AG04450 (cell line): Measurements from ENCODE around the gene TMEM150C. TPM values are rescaled to one million over a fixed set of nuclear protein-coding genes. Genes with fewer than 3 reads are reported as not detected.

Experiments used
- CTCF ChIA-PET: fragments of 300-600, 350-600 bp; formaldehyde crosslinking; extraction: SDS; loops from one replicate; lab custom pipeline; 2022; ENCODE audit warnings: antibody characterized with exemption, inconsistent platforms; lab: Charles Lee
- POLR2A ChIA-PET: fragments of 350-600 bp; formaldehyde crosslinking; extraction: SDS; loops from one replicate; lab custom pipeline; 2021; ENCODE audit warnings: antibody characterized with exemption, inconsistent platforms; lab: Yijun Ruan, JAX
- DNase-seq: peaks from one replicate; pipeline ENCODE4 v3.0.0-alpha.2; 2011; ENCODE audit warnings: low read depth, low spot score
- H3K27ac ChIP-seq: one replicate; pipeline ENCODE4 v1.5.1; 2012; ENCODE audit warnings: low read depth, low read length, control low read depth
- H3K27me3 ChIP-seq: one replicate; pipeline ENCODE4 v1.6.0; 2012; ENCODE audit warnings: low read length; ENCODE audit not compliant: control insufficient read depth, insufficient read depth
- H3K4me3 ChIP-seq: 2 replicates; pipeline ENCODE4 v1.5.1; 2011; ENCODE audit warnings: mild to moderate bottlenecking, low read depth, low read length, control low read depth
- H3K9me3 ChIP-seq: 2 replicates; pipeline ENCODE4 v1.5.1; 2012; ENCODE audit warnings: low read length; ENCODE audit not compliant: control insufficient read depth, insufficient read depth
- polyA plus RNA-seq: library from polyadenylated mRNA; depleted of rRNA; stranded (reverse); fragments of >200 nt; gene quantifications from 2 replicates; pipeline ENCODE4 v1.2.3, GENCODE V29; 2011
- TF ChIP-seq, protein P1 (sequence below): IDR thresholded peaks from 2 replicates; pipeline ENCODE4 v1.5.1; 2011; ENCODE audit warnings: low read depth, low read length, control low read depth, inconsistent platforms

Gene TMEM150C
- polyA plus RNA-seq, 1 experiment, result 0.06 TPM

DNA sequence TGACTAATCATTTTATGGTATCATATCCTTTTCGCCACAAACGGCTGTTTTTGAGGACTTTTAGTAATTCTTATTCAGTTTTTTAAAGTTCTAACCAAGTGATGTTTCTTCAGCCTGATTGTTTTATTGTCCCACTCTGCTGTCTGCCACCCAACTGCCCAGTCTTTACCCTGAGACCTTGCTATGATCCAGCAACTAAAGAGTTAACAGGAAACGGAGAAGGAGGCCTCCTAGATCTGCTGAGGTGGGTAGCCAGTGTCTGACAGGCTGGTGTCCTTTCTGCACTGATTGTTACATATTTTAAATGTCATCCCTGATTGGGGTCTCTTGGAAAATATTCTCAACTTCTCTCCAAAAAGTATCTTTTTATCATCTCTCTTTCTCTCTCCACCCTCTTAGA is 7.9 kb upstream of the TMEM150C start:
- Histone ChIP-seq H3K4me3 (no peak overlapping the region), H3K9me3 (no peaks in the 10 kb centered on the region), H3K27me3 (peaks cover 4% of the 10 kb centered on the region), H3K27ac (no peak overlapping the region)
- CTCF ChIA-PET, result interaction anchor here (1.1 kb wide), 1 partner anchor 169 kb away, joined by 3 read pairs; no protein-coding TSS in a partner anchor
- no peak for DNase-seq
- POLR2A ChIA-PET, result no interaction called here
- TF ChIP-seq, protein P1, sequence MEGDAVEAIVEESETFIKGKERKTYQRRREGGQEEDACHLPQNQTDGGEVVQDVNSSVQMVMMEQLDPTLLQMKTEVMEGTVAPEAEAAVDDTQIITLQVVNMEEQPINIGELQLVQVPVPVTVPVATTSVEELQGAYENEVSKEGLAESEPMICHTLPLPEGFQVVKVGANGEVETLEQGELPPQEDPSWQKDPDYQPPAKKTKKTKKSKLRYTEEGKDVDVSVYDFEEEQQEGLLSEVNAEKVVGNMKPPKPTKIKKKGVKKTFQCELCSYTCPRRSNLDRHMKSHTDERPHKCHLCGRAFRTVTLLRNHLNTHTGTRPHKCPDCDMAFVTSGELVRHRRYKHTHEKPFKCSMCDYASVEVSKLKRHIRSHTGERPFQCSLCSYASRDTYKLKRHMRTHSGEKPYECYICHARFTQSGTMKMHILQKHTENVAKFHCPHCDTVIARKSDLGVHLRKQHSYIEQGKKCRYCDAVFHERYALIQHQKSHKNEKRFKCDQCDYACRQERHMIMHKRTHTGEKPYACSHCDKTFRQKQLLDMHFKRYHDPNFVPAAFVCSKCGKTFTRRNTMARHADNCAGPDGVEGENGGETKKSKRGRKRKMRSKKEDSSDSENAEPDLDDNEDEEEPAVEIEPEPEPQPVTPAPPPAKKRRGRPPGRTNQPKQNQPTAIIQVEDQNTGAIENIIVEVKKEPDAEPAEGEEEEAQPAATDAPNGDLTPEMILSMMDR, result no peak

DNA sequence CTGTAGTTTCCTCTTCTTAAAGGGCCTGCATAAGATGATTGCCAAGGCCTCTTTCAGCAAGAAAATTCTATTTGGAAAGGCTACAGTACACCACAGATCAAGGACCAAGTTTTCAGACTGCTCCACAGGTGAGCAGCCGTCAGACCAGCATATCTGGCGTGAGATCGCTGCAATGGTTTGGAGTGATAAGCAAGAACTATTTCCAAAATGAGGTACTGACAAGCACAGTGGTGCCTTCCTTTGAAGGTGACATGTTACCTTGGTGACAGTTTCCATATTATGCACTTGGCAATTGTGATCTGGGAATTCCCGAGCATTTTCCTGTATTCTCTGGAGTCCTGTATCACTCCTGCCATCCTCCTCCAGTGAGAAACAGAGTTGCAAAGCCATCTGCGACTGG is 7.3 kb upstream of the TMEM150C start:
- peaks cover 4% of the 10 kb centered on the region for H3K27me3 ChIP-seq
- no peaks in the 10 kb centered on the region for H3K9me3 ChIP-seq
- no peak overlapping the region for H3K27ac ChIP-seq
- no peak for DNase-seq
- TF ChIP-seq, protein P1, result no peak
- no peak overlapping the region for H3K4me3 ChIP-seq
- CTCF ChIA-PET, result no interaction called here
- POLR2A ChIA-PET, result no interaction called here

DNA sequence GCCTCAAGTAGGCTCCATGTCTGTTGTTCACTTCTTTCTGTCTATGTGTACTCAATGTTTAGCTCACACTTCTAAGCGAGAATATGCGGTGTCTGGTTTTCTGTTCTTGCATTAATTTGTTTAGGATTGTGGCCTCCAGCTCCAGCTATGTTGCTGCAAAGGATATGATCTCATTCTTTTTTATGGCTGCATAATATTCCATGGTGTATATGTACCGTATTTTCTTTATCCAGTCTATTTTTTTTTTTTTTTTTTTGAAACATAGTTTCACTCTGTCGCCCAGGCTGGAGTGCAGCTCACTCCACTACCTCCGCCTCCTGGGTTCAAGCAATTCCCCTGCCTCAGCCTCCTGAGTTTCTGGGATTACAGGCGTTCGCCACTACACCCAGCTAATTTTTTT is 5.7 kb upstream of the TMEM150C start:
- Histone ChIP-seq H3K27me3 (peaks cover 19% of the 10 kb centered on the region), H3K9me3 (no peaks in the 10 kb centered on the region), H3K4me3 (no peak overlapping the region), H3K27ac (no peak overlapping the region)
- TF ChIP-seq, protein P1, result no peak
- ChIA-PET POLR2A (no interaction called here), CTCF (no interaction called here)
- DNase-seq, result no peak

DNA sequence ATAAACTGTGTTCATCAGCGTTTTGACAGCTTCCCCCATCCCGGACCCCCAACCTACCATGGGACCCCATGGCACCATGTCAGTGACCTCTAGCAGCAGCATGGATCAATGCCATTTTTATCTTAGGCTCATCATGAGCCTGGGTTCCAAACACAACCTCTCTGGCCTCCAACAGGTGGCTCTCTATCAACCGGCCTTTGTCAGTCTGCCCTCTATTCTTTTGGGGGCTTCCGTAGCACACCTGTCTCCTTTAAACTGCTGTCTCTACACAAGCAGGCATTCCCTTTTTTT is 721 bp upstream of the TMEM150C start:
- H3K4me3 ChIP-seq, result no peak overlapping the region
- CTCF ChIA-PET, result interaction anchor here (0.7 kb wide), 1 partner anchor 530 kb away, joined by 3 read pairs; no protein-coding TSS in a partner anchor
- DNase-seq, result no peak
- H3K9me3 ChIP-seq, result no peaks in the 10 kb centered on the region
- H3K27me3 ChIP-seq, result peaks cover 39% of the 10 kb centered on the region
- H3K27ac ChIP-seq, result no peak overlapping the region
- TF ChIP-seq, protein P1, result no peak
- POLR2A ChIA-PET, result no interaction called here

DNA sequence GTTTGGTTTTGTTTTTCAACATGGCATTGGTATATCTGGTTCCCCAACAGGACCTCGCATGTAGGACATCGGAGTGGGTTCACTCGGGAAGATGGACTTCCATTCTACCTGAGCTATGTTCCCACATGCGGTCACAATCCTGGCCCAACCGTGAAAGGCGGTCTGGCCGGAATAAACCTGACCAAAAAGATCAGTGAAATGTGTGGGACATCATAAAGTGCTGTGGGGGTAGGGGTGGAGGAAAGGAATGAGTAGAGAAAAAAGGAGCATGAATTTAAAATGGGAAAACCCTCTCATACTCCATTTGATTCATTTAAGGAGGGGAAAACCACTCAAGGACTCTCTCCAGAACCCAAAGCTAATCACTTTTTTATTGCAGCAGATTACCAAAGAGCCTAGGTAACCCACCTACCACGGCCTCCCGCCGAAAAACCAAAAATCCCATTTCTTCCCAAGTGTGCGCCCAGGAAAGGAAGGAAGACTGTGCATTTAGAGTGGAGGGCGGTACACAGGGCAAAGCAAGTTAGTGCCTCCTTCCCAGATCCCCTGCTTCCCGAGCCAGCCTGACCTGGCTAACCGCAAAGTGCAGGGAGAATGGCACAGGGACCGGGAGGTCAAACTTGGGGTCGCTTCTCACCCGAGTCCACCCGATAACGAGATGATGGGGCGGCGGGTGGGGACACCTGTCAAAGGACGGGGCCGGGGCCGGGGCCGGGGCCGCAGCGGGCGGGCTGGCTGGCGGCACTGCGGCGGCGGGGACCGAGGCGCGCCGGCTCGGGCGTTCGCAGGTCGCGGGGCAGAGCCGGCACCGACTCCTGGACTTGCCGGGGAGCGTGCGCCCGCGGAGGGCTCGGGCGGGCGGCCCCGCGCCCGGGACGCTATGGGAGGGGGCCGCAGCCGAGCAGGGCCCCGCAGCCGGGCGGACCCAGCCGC is 669 bp downstream of the TMEM150C start:
- no peak overlapping the region for H3K27ac ChIP-seq
- peaks cover 35% of the 10 kb centered on the region for H3K27me3 ChIP-seq
- CTCF ChIA-PET, result no interaction called here
- DNase-seq, result no peak
- POLR2A ChIA-PET, result no interaction called here
- TF ChIP-seq, protein P1, result no peak
- H3K9me3 ChIP-seq, result no peaks in the 10 kb centered on the region
- H3K4me3 ChIP-seq, result no peak overlapping the region
